ENCODE data around the gene BNIP3.
A peak's percentile ranks its signal among the peaks of the same experiment; 100 is the strongest.

The BNIP3 gene

GRCh38 chr10:131930150-131930549 lies 51.6 kb downstream of the BNIP3 start:
- no peak overlapping the region for H3K4me3 ChIP-seq (ENCODE audit: low read depth, low read length)
- no peak for DNase-seq (ENCODE audit: low read depth)
- no peak for TF ChIP-seq CTCF (conservative IDR thresholded peaks at IDR 0.05; ENCODE audit: low read depth, low read length)

GRCh38 chr10:131929122-131929845 lies 52.4 kb downstream of the BNIP3 start:
- H3K4me3 ChIP-seq (ENCODE audit: low read depth, low read length): no peak overlapping the region
- no peak for DNase-seq (ENCODE audit: low read depth)
- TF ChIP-seq CTCF (conservative IDR thresholded peaks at IDR 0.05; ENCODE audit: low read depth, low read length): peak; percentile 29

- H3K4me3 ChIP-seq (ENCODE audit: low read depth, low read length): no peak overlapping the region
- TF ChIP-seq CTCF (conservative IDR thresholded peaks at IDR 0.05; ENCODE audit: low read depth, low read length): no peak
- DNase-seq (ENCODE audit: low read depth): peak; percentile 68
Observed at GRCh38 chr10:131928248-131929095, 53.3 kb downstream of the BNIP3 start.

- no peak for TF ChIP-seq CTCF (conservative IDR thresholded peaks at IDR 0.05; ENCODE audit: low read depth, low read length)
- H3K4me3 ChIP-seq (ENCODE audit: low read depth, low read length): no peak overlapping the region
- DNase-seq (ENCODE audit: low read depth): no peak
Observed at GRCh38 chr10:131926743-131927595, 54.8 kb downstream of the BNIP3 start.

- no peak for TF ChIP-seq CTCF (conservative IDR thresholded peaks at IDR 0.05; ENCODE audit: low read depth, low read length)
- no peak for DNase-seq (ENCODE audit: low read depth)
- H3K4me3 ChIP-seq (ENCODE audit: low read depth, low read length): no peak overlapping the region
Observed at GRCh38 chr10:131926253-131926652, 55.5 kb downstream of the BNIP3 start.

- H3K4me3 ChIP-seq (ENCODE audit: low read depth, low read length): no peak overlapping the region
- no peak for TF ChIP-seq CTCF (conservative IDR thresholded peaks at IDR 0.05; ENCODE audit: low read depth, low read length)
- DNase-seq (ENCODE audit: low read depth): no peak
Observed at GRCh38 chr10:131925716-131926115, 56.0 kb downstream of the BNIP3 start.
